Loucy (cell line): ENCODE results near the gene RCOR1.

Experiments
- EZH2phosphoT487 ChIP-seq: fragments of 200-600 bp; IDR thresholded peaks from 2 replicates; pipeline ENCODE4 v1.6.1; 2018; ENCODE audit warnings: antibody characterized with exemption, mild to moderate bottlenecking, moderate library complexity, borderline replicate concordance
- TF ChIP-seq, protein P1 (sequence below): fragments of 200-600 bp; sonication (generic); conservative IDR thresholded peaks from 2 replicates; pipeline ENCODE4 v1.5.1; 2014; ENCODE audit warnings: mild to moderate bottlenecking, antibody characterized with exemption, low read length

DNA sequence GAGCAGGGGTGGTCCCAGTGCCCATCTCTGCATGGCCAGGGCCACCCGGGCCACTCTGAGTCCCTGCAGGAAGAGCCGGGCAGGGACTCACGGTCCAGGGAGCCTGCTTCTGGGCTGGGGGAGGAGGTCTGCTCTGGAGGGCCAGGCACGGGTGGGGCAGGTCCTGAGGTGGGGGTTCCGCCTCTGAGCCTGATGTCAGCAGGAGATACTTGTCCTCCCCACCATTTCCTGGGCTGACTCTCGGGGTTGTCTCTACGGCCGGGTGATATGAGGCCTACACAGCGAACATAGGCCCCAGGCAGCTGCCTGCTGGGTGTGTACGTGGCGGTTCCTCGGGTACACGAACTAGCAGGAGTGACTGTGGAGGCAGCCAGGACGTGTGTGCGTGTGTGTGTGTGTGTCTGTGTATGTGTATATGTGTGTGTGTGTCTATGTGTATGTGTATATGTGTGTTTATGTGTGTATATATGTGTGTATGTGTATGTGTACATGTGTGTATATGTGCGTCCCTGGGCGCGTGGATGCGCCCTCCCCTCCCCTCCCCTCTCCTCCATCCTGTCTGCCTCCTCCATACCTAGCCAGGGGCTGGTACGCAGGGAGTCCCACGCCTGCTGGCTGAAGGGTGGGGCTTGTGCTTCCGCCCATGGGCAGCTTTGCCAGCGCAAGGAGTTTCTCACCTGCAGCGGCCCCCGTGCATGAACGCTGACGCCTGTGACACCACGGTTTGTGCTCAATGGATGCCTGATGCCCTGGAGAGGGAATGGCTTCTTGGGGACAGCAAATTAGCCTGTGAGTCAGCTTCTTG is 154.4 kb downstream of the RCOR1 start:
- TF ChIP-seq, protein P1, sequence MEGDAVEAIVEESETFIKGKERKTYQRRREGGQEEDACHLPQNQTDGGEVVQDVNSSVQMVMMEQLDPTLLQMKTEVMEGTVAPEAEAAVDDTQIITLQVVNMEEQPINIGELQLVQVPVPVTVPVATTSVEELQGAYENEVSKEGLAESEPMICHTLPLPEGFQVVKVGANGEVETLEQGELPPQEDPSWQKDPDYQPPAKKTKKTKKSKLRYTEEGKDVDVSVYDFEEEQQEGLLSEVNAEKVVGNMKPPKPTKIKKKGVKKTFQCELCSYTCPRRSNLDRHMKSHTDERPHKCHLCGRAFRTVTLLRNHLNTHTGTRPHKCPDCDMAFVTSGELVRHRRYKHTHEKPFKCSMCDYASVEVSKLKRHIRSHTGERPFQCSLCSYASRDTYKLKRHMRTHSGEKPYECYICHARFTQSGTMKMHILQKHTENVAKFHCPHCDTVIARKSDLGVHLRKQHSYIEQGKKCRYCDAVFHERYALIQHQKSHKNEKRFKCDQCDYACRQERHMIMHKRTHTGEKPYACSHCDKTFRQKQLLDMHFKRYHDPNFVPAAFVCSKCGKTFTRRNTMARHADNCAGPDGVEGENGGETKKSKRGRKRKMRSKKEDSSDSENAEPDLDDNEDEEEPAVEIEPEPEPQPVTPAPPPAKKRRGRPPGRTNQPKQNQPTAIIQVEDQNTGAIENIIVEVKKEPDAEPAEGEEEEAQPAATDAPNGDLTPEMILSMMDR: no peak
- TF ChIP-seq EZH2phosphoT487: no peak
